Airway epithelial cell (primary cell): ENCODE results near the gene TGFBR3L. TPM values are rescaled to one million over a fixed set of nuclear protein-coding genes. Genes with fewer than 3 reads are reported as not detected.

Experiments used
- total RNA-seq: library from RNA; depleted of rRNA; stranded (reverse); fragments of >200 nt; gene quantifications from 2 replicates; pipeline ENCODE4 v1.2.3, GENCODE V29; 2015

Gene TGFBR3L
- total RNA-seq: 2.6 and 10.2 TPM in 2 replicates

DNA sequence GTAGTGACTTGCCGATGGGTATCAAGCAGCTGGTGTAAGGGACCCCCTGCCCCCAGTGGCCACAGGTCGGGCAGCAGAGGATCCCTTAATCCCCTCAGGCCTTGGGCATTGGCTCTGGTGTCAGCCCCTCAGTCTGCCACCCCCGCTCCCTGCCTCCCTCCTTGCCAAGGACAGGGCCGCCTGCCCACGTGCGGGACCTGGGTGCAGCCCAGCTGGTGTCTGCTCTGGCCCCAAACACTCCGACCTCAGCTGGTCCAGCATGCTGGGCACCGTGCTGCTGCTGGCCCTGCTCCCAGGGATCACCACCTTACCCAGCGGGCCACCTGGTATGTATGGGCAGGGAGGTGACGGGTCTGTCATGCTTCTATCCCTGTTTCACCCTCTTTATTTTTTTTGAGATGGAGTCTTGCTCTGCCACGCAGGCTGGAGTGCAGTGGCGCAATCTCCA lies at the start of gene TGFBR3L:
Gene TGFBR3L, plus strand, starts transcription at position 233 of the 448 bp plus-strand sequence.

DNA sequence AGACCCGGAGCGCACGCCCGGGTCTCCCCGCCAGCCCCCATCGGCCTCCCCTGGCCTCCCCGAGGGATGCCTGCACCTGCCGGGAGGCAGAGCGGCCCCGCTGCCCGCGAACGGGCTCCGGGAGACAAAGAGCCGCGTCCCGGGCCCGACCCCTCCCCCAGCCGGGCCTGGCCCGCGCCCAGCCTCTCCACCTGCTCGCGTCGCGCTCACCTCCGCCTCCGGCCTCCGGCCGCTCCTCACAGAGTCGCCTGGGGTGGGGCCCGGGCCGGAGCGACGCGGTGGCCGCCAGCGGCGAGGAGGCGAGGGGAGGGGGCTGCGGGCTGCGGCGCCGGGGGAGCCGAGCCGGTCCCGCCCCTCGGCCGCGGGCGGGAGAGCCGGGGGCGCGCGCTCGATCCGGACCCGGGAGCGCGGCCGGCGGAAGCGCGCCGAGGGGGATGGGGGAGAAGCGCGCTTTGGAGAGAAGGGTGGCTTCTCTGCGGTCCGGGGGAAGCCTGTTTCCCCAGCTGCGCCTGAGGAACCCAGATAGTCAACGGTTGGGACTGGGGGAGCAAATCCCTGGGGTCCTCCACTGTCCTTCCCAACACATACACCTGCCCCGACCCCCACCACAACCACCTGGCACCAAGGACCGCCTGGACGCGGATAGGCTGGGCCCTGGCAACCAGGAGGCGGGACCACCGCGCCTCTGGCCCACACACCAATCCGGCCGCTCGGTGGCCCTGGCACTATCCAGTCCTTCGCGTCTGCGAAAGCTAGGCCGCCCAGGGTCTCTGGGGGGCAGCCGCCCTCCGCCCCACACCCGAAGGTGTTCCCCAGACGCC lies 40.3 kb upstream of the TGFBR3L start, which contains the start of gene PRR36:
Gene PRR36, minus strand, starts transcription at position 315 of the 821 bp plus-strand sequence. CDS start 701 bp downstream, outside the sequence.

DNA sequence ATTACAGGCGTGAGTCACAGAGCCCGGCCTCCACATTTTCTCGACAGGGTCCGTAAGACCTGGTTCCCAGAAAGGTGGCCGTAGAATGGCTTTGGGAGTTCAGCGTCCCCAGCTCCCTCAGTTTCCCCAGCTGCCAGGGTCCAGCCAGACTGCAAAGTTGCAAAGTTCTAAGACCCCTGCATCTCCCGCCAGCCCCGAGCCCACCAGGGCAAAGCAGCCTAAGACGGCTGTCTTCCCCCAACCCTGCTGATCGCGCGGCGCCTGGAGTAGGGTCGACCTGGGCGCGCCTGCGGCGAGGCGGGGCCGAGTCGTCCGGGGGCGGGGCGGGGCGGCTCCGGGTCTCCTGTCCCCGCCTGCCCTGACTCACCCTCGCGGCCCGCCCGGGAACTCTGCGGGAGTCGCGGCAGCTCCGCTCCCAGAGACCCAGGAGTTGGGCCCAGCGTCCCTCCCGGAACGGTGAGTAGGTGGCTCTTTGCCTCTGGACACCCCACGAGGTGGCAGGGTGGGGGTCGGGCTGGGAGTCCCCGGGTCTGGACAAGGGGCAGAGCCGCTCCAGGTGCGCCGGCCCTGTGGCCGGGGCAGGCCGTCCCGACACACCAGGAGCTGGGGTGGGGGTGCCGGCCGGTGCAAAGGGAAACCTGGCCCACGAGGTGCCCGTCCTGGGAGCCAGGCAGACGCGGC lies 26.3 kb upstream of the TGFBR3L start, which contains the start of gene LRRC8E:
Gene LRRC8E, plus strand, starts transcription at position 366 of the 681 bp plus-strand sequence. CDS start 7,094 bp downstream, outside the sequence.

DNA sequence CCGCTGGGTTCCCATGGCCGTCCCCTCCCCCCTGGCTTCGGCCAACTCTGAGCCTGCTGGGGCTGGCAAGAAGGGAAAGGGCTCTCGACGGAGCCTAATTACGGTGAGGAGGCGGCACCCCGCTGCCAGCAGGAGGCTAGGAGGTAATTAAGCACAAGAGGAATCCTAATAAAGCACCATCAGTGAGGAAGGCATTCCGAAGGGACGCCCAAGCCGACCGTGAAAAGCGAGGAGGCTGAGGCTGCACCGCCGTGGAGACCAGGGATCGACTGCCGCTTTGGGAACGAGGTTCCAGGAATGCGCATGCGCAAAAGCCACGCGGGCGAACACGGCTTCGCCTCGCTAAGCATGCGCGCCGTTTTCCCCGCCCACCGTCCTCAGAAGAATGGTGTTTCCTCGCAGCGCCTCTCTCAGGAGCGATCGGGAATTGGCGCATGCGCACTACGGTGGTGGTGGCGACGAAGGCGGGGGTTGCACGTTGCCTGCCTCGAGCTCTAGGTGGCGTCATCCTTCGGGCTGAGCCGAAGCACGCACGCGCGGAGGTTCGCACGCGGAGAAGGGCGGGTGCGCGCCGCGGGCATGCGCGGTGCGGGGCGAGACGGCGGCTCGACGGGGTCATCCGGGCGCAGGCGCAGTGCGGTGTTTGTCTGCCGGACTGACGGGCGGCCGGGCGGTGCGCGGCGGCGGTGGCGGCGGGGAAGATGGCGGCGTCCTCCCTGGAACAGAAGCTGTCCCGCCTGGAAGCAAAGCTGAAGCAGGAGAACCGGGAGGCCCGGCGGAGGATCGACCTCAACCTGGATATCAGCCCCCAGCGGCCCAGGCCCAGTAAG lies 11.2 kb upstream of the TGFBR3L start, which contains the start of gene MAP2K7:
Gene MAP2K7, plus strand, starts transcription at position 634 of the 830 bp plus-strand sequence. Its CDS starts 68 bp downstream, at position 702.

DNA sequence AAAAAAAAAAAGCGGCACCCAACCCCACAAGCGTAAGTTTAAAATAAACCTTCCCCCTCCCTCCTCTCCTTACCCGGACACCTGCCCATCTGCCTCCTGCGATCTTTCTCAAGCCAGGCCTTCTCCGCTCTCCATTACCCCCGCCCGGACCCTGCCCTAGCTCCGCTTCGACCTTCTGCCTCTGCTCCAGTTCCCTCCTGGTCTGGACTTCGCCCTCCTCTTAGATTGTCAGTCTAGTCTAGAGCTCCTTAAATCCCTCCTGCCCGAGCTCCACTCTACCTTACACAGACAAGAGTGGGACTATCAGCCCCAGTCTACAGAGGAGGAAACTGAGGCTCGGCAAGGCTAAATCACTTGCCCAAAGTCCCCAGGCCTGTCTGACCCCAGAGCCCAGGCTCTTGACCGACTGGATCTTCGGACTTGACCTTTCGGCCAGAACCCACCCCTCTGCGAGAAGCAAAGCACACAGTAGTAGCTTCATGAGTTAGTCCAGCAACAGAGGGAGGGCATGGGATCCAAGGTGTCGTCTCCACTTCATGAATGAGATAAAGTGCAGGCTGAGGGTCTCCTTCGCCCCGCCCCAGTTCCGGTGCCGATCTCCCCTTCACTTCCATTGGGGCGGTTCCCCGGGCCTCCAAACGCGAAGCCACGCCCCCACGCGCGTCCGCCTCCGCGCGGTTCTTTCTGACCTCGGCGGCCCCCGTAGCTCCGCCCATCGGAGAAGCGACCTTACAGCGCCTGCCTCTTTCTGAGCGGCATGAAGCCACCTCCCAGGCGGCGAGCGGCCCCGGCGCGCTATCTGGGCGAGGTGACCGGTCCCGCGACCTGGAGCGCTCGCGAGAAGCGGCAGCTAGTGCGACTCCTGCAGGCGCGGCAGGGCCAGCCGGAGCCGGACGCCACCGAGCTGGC lies 5.2 kb downstream of the TGFBR3L start, which contains the start of gene SNAPC2:
Gene SNAPC2, plus strand, starts transcription at position 729 of the 909 bp plus-strand sequence. Its CDS starts 29 bp downstream, at position 758.

DNA sequence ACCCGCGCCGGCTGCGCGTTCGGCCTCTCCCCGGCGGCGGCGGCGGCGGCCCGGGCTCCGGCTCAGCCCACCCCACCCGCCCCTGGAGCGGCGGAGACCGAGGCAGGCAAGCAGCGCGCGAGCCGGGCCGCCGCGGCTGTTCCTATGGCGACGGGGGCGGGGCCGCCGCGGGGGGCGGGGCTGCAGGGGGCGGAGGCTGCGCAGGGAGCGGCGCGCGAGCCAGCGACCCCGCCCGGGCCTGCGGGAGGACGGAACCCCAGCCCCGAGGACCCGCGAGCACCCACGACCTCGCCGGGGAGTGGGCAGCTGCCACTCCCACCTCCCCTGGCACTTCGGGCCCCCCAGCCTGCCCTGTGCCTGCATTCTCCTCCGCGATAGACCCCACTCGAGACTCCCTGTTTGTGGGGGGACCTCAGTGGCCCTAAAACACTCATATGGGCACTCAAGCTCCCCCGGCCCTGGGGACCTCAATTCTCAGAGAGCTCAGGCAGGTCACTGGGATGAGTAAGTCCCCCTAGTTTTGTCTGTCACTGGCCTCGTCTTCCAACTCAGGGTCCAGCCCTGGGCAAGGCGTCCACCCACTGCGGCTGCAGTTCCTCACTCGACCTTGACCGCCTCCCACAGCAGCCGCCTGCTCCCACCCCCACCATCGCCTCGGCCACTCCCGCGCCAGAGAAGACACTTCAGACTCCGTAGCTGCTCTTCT lies 11.5 kb downstream of the TGFBR3L start, which contains the start of gene CTXN1:
Gene CTXN1, minus strand, starts transcription at position 115 of the 706 bp plus-strand sequence. CDS start 597 bp downstream, outside the sequence.

DNA sequence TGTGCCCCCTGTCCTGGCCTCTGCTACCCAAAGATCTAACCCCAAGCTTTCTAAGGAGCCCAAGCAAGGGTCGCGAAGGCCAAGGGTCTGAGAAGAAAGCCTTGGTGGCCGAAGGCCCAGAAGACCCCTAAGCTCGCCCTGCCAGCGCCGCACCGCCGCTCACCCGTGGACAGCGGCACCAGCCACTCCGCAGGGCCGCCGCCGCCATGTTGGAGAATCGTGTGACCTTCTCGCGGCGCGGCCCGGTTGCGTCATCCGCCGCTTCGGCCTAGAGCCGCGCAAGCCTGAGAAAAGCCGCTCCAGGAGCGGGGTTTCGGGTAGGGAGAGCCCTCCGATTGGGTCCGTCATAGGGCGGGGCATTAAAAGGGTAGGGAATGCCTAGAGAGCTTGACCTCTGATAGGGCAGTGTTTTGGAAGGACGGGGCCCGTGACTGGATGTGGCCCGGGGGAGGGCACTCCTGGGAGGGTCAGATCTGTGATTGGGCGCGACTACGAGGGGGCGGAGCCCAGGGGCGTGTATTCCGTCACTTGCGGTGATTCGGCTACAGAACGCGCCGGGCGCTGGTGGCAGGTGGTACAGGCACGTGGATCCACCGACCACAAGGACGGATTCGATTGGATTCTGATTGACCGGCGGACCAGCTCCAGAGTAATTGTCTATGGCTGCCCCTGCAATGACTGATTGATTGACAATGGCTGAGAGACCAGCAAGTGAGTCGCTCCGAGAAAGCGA lies 29.0 kb downstream of the TGFBR3L start, which contains the start of gene TIMM44:
Gene TIMM44, minus strand, starts transcription at position 223 of the 733 bp plus-strand sequence. Its CDS starts 15 bp downstream, at position 208.

Other genes with a start within 250 kb of the TGFBR3L start
- gene RETN, start 245.8 kb upstream of the TGFBR3L start, total RNA-seq: not detected in 2 replicates
- not detected in 2 replicates for gene MCEMP1, start 237.7 kb upstream of the TGFBR3L start, total RNA-seq
- 115 and 131 TPM in 2 replicates for gene TRAPPC5, start 234.0 kb upstream of the TGFBR3L start, total RNA-seq
- gene FCER2, start 212.7 kb upstream of the TGFBR3L start, total RNA-seq: not detected in 2 replicates
- not detected in 2 replicates for gene CLEC4G, start 182.7 kb upstream of the TGFBR3L start, total RNA-seq
- not detected in 2 replicates for gene CD209, start 167.3 kb upstream of the TGFBR3L start, total RNA-seq
- gene CLEC4M, start 151.6 kb upstream of the TGFBR3L start, total RNA-seq: not detected in 2 replicates
- 14.8 and 16.4 TPM in 2 replicates for gene EVI5L, start 84.6 kb upstream of the TGFBR3L start, total RNA-seq
- 0.07 TPM in 1 of 2 replicates, not detected in the other for gene PRR36, start 40.4 kb upstream of the TGFBR3L start, total RNA-seq
- gene LRRC8E, start 26.3 kb upstream of the TGFBR3L start, total RNA-seq: 7.6 and 9.0 TPM in 2 replicates
- gene MAP2K7, start 11.0 kb upstream of the TGFBR3L start, total RNA-seq: 5.6 and 12.6 TPM in 2 replicates
- gene SNAPC2, start 5.5 kb downstream of the TGFBR3L start, total RNA-seq: 21.6 and 22.9 TPM in 2 replicates
- 6.7 and 7.8 TPM in 2 replicates for gene CTXN1, start 11.3 kb downstream of the TGFBR3L start, total RNA-seq
- gene TIMM44, start 28.8 kb downstream of the TGFBR3L start, total RNA-seq: 57.5 and 66.4 TPM in 2 replicates
- 40.5 and 49.2 TPM in 2 replicates for gene ELAVL1, start 90.8 kb downstream of the TGFBR3L start, total RNA-seq
- gene CCL25, start 137.9 kb downstream of the TGFBR3L start, total RNA-seq: not detected in 2 replicates
- not detected in 2 replicates for gene FBN3, start 234.8 kb downstream of the TGFBR3L start, total RNA-seq